Activated CD4-positive, alpha-beta T cell treated with anti-CD3 and anti-CD28 coated beads, Interleukin-2, amount 50 U/mL, for 16 hours (primary cell): ENCODE measurements around the gene WARS2.

Source experiments
- DNase-seq: peaks from one replicate; pipeline ENCODE4 v3.0.0-alpha.2; 2020

WARS2 gene

DNA sequence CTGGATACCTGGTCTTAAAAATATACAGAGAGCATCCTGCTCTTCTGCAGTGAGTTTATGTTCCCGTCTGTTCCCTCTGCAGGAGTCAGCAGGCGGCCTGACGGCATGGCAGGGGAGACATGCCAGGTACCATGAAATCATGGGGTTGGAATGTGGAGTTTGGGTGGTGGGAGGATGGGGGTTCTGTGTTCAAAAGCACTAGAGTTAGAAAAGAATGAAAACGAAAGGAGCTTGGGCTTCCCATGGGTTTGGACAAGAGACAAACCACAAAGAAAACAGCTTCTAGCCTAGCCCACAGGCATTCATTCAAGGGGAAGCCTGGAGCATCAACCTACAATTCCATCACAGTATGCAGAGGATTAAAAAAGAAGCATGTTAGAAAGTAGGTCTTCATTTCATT is 59.9 kb downstream of the WARS2 start:
- no peak for DNase-seq

DNA sequence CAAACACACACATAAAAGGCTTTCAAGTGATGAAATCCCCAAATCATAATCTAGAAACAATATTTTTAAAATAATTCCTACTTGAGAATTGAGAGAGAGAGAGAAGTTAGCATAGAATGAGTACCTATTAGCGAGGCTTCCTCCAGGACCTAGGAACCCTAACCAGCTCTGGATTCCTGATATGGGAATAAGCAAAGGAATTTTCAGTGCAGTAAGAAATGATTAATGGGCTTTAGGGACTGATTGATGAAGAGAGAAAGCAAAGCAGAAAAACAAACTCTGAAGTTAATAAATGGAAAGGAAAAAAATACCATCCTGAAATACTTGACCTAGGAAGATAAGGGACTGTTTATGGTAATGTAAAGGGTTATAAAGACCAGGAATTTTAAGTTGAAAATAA is 60.6 kb downstream of the WARS2 start:
- no peak for DNase-seq

DNA sequence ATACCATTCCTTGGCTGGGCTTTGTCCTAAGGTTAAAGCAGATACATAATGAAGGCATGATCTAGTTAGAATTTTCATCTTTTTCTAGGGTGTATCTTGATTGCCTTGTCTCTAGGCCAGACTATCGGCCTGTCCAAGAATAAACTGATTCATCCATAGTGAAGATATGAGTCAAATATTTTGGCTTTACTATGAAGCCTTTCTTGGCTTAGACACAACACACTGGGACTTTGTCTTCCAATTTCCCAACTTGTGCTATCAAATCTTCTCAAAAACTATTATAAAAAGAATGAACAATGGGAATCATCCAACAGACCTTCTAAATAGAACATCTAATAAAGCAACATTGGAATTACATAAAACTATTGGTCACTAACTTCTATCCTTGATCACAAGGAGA is 64.8 kb downstream of the WARS2 start:
- DNase-seq, result no peak

DNA sequence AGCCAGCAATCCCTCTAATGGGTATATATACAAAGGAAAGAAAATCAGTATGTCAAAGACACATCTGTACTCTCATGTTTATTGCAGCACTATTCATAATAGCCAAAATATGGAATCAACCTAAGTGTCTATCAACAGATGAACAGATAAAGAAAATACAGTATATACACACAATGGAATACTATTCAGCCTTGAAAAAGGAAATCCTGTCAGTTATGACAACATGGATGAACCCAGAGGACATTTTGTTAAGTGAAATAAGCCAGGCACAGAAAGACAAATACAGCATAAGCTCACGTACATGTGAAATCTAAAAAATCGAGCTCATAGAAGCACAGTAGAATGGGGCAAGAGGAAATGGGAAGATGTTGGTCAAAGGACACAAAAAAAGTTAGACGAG is 69.1 kb downstream of the WARS2 start:
- DNase-seq, result no peak

DNA sequence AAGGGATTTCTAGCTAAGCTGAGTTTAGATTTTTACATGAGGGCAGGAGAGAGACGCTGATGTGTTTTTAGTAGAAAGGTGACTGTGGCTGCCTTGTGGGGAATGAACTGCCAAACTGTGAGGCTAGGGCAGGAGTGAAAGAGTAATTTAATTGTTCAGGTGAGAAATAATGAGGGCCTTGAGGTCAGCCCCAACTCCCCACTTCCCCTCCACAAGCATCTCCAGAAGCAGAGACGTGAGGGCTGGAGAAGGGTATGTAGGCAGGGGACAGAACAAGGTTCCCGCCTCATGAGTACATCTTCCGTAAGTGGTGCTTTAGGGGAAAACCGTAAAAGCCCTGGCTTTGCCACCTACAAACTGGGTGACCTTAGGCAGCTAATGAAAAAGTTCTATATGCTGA is 70.8 kb downstream of the WARS2 start:
- DNase-seq, result no peak

DNA sequence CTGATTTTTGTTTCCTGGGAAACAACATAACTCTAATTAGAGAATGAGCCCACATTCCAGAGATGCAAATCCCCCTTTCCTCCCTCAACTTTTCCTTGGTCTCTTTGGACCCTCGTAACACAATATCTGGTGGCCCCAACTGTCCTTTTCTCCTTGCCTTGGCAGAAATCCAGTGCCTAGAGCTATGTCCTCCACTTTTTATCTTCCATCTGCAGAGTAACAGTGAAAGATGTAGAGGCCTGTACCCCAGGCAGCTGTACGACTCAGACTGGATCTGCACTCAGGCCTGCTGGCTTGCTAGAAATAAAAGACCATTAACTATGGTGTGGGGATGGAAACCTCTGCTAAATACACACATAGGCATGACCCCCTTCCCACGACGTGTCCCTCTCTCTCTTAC is 72.0 kb downstream of the WARS2 start:
- DNase-seq, result no peak

DNA sequence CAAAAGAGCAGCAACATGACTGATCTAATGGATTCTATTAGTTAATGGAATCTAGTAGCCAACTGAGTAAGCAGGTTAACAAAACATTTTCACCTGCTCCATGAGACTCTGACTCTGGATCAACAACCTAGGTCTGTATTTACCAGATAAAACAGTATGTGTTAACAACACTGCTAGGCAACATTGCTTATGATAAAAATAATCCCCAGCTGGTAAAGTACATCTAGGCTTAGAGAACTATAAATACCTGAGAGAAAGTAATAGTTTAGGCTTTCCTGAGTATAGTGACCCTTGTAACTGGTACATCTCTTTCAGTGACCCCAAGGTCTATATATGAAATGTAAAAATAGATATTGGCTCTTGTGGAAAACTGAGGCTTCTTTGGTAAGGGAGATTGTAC is 78.8 kb downstream of the WARS2 start:
- DNase-seq, result no peak

DNA sequence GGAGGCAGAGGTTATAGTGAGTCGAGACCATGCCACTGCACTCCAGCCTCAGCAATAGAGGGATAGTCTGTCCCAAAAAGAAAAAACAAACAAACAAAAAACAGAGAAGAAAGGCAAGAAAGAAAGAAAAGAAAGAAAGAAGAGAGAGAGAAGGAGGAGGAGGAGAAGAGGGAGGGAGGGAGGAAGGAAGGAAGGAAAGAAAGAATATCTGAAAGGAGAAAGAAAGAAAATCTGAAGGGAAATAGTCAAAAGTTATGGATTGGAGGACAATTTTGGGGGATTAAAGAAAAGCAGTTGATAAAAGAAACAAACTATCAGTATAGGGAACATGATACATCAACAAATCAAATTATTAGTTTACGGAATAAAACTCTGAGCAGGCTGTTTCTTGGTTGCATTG is 84.9 kb downstream of the WARS2 start:
- no peak for DNase-seq

DNA sequence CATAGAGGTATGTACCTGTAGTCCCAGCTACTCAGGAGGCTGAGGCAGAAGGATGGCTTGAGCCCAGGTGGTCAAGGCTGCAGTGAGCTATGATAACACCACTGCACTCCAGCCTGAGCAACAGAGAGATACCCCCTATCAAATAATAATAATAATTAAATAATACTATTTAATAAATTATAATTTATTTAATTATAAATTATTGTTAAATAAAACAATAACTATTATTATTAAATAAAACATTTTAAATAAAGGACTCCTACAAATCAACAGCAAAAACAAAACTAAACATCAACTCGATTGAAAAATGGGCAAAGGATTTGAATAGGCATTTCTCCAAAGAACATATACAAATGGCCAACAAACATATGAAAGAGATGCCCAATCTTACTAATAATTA is 86.5 kb downstream of the WARS2 start:
- DNase-seq, result no peak

DNA sequence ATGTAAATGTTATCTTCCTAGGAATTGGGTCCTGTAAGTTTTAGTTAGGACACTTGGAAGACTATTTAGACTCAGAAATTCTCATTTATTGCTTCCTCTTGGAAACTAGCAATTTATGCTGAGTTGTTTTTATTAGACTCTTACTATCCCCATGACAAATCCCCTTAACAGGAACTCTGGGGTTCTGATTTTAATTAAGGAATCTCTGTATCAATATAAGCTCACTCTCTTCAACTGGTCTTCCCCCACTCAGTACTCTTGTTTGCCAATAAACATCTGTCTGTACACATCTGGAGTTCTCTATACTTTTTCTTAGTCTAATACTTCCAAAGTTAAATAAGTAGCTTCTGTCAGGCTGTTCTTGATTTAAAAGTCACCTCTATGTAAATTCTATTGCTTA is 88.2 kb downstream of the WARS2 start:
- no peak for DNase-seq

DNA sequence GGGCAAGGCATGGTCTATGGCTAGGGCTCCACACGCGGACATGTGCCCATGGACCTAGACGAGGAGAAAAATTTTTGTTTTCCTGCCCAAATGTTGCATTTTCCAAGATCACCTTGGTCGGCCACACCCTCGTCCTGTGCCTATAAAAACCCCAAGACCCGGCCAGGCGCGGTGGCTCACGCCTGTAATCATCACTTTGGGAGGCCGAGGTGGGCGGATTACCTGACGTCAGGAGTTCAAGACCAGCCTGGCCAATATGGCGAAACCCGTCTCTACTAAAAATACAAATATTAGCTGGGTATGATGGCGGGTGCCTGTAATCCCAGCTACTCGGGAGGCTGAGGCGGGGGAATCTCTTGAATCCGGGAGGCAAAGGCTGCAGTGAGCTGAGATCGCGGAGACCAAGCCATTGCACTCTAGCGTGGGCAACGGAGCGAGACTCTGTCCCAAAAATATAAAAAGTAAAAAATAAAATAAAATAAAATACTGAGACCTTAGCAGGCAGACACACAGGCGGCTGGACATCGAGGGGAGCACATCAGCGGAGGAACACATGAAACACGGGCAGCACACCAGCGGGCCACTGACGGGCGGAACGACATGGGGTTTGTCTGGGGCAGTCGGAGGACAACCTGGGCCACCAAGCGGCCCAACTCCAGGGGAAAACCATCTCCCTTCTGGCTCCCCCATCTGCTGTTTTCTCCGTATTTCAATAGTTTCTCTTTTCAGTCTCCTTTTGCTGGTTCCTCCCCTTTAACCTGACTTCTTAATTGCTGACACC is 91.6 kb downstream of the WARS2 start:
- no peak for DNase-seq

DNA sequence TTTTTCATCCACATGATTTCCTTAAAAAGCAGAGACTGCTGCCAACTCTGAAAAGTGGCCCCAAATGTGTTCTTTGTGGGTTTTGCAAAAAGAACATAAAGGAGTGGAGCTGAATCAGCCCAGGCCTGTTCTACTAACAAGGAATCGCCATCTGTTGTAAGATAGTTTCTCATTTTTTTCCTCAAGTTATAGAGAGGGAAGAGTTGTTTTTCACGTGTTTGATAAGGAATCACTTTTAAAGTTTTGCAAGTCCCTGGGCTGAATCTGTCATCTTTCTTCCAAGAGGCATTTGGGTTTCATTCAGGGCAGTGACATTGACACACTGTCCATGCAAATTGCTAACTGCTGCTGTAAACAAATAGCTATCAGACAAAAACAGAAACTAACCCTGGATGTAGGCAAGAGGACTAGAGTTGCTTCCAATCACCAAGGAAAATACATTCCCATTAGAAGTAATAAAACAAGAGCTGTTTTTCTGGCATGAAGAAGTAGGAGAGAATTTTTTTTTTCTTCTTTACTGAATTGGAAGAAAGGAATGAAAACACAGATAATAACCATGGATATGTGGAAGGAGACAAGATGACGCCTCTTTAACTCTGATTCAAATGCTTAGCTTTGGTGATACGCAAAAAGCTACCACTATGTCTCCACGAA is 93.5 kb downstream of the WARS2 start:
- DNase-seq, result no peak

DNA sequence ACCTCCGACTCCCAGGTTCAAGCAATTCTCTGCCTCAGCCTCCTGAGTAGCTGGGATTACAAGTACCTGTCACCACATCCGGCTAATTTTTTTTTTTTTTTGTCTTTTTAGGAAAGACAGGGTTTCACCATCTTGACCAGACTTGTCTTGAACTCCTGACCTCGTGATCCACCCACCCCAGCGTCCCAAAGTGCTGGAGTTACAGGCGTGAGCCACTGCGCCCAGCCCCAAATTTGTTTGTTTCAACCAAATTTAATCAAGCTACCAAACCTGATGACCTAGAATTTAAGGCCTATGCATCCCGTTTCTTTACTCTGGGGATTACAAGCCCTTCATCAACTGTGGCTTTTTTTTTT is 94.0 kb downstream of the WARS2 start:
- DNase-seq, result no peak

DNA sequence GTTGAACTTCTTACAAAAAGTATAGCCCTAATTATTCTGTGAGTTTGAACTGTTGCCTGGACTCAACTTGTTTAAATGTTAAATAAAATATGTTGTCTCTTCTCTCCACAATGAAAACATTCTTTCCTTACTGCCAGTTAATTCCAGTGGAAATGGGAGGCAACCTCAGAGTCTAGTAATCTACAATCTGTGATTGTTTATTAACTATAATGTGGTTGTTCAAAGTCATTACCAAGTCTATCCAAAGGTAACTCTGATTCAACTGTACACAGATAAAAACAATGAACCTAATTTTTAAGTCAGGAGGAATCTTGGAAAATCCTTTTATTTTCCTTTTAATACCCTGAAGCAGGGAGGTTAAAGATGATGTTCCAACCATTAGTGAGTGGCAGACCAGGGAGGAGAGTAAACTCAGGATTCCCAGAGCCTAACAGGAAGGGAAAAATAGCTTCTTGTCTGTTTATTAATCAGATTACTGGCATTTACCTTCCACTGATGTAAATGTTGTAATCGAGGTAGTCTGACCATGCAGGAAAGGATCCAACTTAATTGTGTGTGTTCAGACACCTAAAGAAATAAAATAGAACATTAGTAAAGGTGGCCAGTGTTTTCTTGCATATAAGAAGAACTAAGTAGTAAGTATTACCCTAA is 95.2 kb downstream of the WARS2 start:
- no peak for DNase-seq

DNA sequence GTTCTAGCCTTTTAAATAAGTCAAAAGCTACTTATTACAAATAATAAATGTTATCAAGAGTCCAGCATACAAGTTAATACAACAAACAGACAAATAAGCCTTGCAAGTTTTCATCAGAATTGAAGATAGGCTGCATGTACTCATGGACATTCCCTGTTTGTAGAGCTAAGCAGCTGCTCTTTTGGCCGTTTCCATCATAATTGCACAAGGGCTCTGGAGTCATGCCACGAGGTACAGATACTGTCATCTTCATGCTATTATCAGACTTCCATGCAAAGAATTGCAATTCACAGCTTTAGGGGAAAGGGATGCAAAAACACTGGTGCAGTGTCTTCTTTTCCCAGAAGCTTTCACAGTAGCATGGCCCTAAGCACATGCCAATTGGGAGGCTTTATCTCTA is 99.5 kb downstream of the WARS2 start:
- DNase-seq, result no peak

DNA sequence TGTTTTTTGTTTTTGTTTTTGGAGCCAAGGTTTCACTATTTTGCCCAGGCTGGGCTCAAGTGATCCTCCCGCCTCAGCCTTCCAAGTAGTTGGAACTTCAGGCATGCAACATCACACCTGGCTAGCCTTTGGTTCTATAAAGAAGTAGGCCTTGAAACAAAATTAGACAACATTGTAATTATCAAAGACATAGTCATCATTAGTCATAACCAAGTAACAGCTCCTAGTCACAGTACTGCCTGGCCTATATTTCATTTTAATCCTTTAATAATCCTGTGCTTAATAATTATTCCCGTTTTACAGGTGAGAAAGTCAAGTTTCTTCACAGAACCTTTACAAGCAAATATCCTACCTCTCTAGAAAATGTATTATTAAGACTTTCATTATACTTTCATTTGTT is 100.0 kb downstream of the WARS2 start:
- no peak for DNase-seq

DNA sequence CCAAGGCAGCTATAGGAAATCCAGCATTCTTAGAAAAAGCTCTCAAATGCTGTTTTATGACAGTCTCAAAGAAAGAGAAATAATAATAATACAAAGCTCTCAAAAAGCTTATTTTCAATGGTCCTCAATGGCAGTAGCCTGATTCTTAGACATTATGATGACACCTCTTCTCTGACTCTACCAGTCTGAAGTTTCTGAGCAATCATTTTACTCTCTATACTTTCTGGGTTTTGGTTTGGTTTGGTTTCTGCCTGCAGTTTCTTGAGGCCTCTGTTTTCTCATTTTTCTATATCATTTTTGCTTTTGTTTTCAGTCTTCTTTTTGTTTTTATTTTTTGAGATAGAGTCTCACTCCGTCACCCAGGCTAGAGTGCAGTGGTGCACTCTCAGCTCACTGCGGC is 102.1 kb downstream of the WARS2 start:
- DNase-seq, result no peak

DNA sequence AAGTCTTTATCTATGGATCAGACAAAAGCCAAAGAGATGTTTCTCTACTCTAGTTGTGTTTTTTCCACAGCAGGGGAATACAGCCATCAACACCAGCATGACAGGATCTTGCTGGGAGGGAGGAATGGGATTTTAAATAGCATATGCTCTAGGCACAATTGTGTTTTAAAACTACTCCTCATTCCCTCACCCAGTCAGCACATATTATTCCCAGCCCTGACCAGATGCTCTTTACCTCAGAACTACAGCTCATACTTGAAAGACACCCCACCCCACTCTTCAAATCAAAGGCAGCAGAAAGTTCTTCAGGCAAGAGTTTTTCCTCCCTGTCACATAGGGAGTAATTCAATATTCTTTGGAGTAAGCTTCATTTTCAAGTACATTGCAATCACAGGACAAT is 106.1 kb downstream of the WARS2 start:
- no peak for DNase-seq

DNA sequence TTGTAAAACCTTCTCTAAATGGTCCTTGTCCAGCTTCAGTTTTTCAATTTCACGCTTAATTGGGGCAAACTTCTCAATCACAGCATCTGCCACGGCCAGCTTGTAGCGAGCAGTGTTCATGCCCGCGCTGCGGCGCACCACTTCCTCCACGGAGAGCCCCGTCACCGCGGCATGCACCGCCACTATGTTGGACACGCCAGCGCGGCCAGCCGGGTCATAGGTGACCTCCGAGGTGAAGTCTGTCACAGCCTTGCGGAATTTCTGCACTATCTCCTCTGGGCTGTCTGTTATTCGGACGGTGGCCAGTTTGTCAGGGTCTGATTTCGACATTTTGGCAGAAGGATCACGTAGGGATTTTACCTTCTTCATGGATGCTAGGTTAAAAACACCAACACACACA is 107.5 kb downstream of the WARS2 start:
- no peak for DNase-seq

DNA sequence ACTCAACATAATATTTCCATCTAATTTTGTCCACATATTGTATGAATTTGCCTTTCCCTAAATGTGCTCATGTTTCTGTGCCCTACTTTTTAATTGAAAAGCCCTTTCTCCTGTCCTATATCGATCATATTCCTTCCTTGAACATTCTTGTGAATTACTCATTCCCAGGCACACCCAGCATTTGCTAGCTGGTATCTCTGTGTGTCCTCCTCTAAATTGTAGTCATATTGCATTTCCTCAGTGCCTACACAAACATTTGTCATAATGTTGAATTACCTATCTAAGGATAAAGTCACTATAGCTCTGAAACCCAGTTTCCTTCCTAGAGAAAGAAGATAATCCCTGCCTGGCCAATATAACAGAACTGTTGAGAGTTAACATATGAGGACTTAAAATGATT is 112.7 kb downstream of the WARS2 start:
- no peak for DNase-seq

DNA sequence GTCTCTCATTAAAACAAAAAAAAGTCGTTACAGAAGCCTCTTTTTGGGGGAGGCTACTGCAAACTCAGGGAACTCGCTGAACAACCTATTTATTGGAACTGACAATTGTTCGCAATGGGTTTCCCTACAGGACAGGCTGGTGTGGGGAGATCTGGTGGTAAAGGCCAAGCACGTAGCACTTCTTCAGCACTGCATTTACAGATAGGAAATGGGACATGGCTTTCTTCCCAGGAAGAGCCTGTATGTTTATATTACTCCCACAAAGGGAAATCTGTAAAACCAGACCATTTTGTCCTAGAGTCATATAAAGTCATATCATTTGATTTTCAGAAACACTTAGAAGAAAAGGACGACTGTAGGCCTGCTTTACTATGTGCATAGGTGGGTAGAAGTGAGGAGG is 113.5 kb downstream of the WARS2 start:
- no peak for DNase-seq

DNA sequence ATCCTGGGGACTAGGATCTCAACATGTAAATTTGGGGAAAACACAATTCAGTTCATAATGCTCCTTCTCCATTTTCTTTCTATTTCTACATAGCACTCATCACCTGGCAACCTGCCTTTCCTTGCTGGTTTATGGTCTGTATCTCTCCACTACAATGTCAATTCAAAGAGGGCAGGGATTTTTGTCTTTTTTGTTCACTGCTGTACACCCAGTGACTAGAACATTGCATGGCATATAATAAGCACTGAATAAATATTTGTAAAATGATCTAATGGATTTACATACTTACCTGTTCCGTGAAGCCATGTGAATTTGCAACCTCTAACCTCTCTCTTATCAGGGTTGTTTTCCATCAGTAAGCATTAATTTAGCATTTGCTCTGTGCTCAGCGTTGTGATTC is 124.9 kb downstream of the WARS2 start:
- no peak for DNase-seq

DNA sequence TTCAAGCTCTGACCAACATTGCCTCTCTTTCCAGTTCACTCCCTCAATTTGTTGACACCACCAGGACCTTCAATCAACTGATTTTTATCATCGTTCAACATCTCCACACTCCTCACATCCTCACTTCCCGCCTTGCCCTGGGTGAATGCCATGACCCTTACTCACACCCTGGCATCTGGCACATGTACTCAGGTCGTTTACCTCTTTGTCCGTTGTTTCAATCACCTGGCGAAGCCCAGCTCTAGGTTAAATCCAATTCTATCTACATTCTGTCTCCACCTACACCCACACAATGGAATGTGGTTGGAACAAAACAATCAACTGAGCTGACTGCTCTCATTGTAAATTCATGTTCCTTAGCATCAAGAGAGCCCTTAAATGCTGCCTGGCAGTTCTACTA is 128.1 kb downstream of the WARS2 start:
- DNase-seq, result no peak

DNA sequence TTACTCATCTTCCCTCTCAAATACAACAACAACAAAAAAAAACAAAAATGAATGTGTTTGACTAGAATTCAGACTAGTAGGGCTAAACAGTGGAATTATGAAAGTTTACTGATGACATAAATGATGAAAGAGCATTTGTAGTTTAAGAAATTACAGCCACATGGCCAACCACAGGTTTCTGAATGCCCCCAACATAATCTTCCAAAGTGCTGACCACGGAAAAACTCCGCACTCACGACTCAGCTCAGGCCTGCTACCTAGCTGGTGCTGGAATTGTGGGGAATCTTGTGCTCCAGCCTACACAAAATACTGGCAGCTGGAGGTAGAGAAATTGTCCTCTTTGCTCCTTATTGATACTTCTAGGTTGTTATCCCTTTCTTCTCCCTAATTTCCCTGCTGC is 128.7 kb downstream of the WARS2 start:
- no peak for DNase-seq

DNA sequence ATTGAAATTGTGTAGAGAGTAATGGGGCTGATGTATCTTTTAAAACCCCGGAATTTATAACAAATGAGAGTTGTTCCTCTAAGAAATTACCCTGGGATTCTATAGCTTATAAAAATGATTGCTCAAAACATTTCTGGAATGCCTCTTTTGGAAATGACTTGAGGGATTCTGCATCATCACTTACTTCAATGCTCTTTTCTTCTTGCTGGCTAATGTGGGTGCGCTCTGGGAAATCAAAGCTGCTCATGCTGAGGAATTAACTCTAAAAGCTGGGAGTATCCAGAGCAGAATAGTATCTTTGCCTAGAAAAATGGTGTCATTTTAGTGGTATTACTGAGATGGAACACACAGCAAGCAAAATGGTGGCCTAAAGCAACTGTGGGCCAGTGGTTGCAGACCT is 129.3 kb downstream of the WARS2 start:
- DNase-seq, result no peak
